CD4-positive, alpha-beta T cell (primary cell): ENCODE data around the gene C12orf76. TPM values are rescaled to one million over a fixed set of nuclear protein-coding genes. Genes with fewer than 3 reads are reported as not detected.

Experiments used
- ATAC-seq: fragments of 200-7000 bp; cut with Tn5 transposase; one replicate; pipeline ENCODE4 v1.10.0; 2022; ENCODE audit warnings: mild to moderate bottlenecking; ENCODE audit not compliant: poor library complexity
- CTCF ChIA-PET: fragments of 350-600 bp; sonication (Branson Sonifier 250); formaldehyde crosslinking; loops from one replicate; lab custom pipeline; 2021; ENCODE audit warnings: antibody characterized with exemption, inconsistent platforms; lab: Charles Lee
- POLR2A ChIA-PET: fragments of 350-600 bp; sonication (Branson Sonifier 250); formaldehyde crosslinking; loops from one replicate; lab custom pipeline; 2021; ENCODE audit warnings: antibody characterized with exemption, inconsistent platforms; lab: Charles Lee
- DNase-seq, 14 experiments: peaks; one replicate each; pipeline ENCODE4 v3.0.0-alpha.2; 2013 to 2020; ENCODE audit warnings: mixed read lengths in 2 of 14
- H3K27ac ChIP-seq, 2 donors: one replicate each; pipeline versions ENCODE4 v1.5.1 to v1.7.0; 2013; ENCODE audit warnings: low read length in 2 of 2, low read depth in 1 of 2, mild to moderate bottlenecking in 1 of 2
- H3K27me3 ChIP-seq, 2 experiments: 1 replicate in 1 of 2; 2 replicates in 1 of 2; pipeline versions ENCODE4 v1.6.1 to v1.7.0; 2013; ENCODE audit warnings: low read length in 2 of 2, control low read depth in 1 of 2, mild to moderate bottlenecking in 1 of 2, moderate library complexity in 1 of 2; ENCODE audit not compliant: insufficient read depth in 2 of 2, control insufficient read depth in 1 of 2
- H3K36me3 ChIP-seq: one replicate; pipeline ENCODE4 v1.6.1; 2013; ENCODE audit warnings: low read length, control low read depth; ENCODE audit not compliant: insufficient read depth
- H3K4me1 ChIP-seq: one replicate; pipeline ENCODE4 v1.6.1; 2013; ENCODE audit warnings: low read length, control low read depth; ENCODE audit not compliant: insufficient read depth
- H3K4me3 ChIP-seq: one replicate; pipeline ENCODE4 v1.5.1; 2013; ENCODE audit warnings: mild to moderate bottlenecking, low read length, moderate library complexity
- H3K9me3 ChIP-seq, 2 experiments: 1 replicate in 1 of 2; 2 replicates in 1 of 2; pipeline versions ENCODE4 v1.6.1 to v1.7.0; 2013; ENCODE audit warnings: low read length in 2 of 2, mild to moderate bottlenecking in 2 of 2, control low read depth in 1 of 2, moderate library complexity in 1 of 2; ENCODE audit not compliant: control insufficient read depth in 1 of 2, insufficient read depth in 1 of 2
- H3K27ac Mint-ChIP-seq: one replicate; pipeline ENCODE4 v1.8.0; 2020; ENCODE audit warnings: mixed read lengths
- H3K27me3 Mint-ChIP-seq: one replicate; pipeline ENCODE4 v1.8.0; 2021; ENCODE audit warnings: mixed read lengths
- H3K36me3 Mint-ChIP-seq: one replicate; pipeline ENCODE4 v1.8.0; 2021; ENCODE audit warnings: low read depth, mixed read lengths
- H3K4me1 Mint-ChIP-seq: one replicate; pipeline ENCODE4 v1.8.0; 2021; ENCODE audit warnings: low read depth, mixed read lengths
- H3K4me3 Mint-ChIP-seq: one replicate; pipeline ENCODE4 v1.8.0; 2020; ENCODE audit warnings: mild to moderate bottlenecking, mixed read lengths
- H3K9me3 Mint-ChIP-seq: one replicate; pipeline ENCODE4 v1.8.0; 2020; ENCODE audit warnings: mixed read lengths
- intact Hi-C, 2 experiments: fragments of 100-400 bp; cut with DNase I in 1 of 2; cut with micrococcal nuclease in 1 of 2; formaldehyde crosslinking; loops; one replicate each; pipeline versions ENCODE4 v1.15.1 to v1.9.0; 2023 to 2025; cut with DNase I, micrococcal nuclease
- total RNA-seq, 174 experiments: library from RNA in 2 of 174; stranded (reverse) in 2 of 174; gene quantifications; one replicate each; pipeline ENCODE4 v1.2.3 and lab custom pipeline; 2021 to 2026
- TF ChIP-seq, protein P1 (sequence below): fragments of 200-600 bp; IDR thresholded peaks from one replicate; pipeline ENCODE4 v1.8.0; 2022; ENCODE audit warnings: antibody characterized with exemption, mild to moderate bottlenecking

The C12orf76 gene
- total RNA-seq, 2 experiments from 2014 or later, result 9.8 to 12.6 TPM

DNA sequence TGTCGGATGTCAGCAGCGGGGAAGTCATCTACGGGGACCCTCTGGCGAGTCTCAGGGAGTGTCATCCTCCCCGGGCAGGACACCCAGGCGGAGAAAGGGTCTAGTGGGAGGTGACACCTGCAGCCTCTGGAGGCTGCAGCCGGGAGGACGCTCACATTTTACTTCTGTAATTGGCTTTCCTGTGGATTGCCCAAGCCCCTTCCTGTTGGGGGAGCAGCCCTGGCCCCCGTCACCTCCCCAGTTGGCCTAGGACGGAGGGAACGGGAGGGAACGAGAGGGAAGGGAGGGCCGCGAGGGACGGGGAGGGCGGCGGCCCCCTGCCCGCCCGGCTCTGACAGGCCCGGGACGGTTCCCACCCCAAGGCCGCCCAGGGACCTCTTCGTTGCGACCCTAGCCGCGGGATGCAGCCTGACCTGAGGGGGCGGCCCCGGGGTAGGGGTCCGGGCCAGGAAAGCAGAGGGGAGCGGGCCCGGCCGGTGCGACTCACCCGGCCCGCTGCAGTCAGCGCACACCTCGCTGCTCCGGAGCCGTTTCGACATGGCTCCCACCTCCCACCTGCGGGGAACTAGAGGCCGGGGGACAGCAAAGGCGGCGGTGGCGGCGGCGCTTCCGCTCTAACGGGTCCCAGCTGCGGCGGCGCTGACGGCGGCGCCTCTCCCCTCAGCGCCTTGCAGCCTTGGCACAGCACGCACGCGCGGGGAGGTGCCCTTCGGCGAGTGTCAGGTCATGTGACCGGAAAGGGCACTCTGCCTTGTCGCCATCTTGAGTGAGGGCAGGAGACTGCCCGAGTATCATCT, 52.4 kb downstream of the C12orf76 start, which contains the start of gene GIT2:
TSS of gene GIT2 (minus strand) at position 683 of the 797 bp plus-strand sequence. CDS start at position 539, 144 bp downstream.
- TF ChIP-seq, protein P1, sequence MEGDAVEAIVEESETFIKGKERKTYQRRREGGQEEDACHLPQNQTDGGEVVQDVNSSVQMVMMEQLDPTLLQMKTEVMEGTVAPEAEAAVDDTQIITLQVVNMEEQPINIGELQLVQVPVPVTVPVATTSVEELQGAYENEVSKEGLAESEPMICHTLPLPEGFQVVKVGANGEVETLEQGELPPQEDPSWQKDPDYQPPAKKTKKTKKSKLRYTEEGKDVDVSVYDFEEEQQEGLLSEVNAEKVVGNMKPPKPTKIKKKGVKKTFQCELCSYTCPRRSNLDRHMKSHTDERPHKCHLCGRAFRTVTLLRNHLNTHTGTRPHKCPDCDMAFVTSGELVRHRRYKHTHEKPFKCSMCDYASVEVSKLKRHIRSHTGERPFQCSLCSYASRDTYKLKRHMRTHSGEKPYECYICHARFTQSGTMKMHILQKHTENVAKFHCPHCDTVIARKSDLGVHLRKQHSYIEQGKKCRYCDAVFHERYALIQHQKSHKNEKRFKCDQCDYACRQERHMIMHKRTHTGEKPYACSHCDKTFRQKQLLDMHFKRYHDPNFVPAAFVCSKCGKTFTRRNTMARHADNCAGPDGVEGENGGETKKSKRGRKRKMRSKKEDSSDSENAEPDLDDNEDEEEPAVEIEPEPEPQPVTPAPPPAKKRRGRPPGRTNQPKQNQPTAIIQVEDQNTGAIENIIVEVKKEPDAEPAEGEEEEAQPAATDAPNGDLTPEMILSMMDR, result no peak
- no peaks in the 10 kb centered on the region for H3K27me3 ChIP-seq
- peak within 1 kb of the TSS; percentile 97 for H3K4me3 Mint-ChIP-seq
- CTCF ChIA-PET, result no interaction called here
- peaks cover 9% of the 10 kb centered on the region for H3K36me3 ChIP-seq
- intact Hi-C loops, result loop anchor here (1.0 to 10.0 kb wide), 8 partner anchors 19 to 746 kb away; partner anchors contain the start of genes ANAPC7 (in 1 of the 2), FAM222A (in 1 of the 2), GLTP (in 1 of the 2) and MMAB (in 1 of the 2)
- H3K9me3 Mint-ChIP-seq, result no peaks in the 10 kb centered on the region
- peak within 1 kb of the TSS; percentile 94 for H3K27ac Mint-ChIP-seq
- H3K4me1 Mint-ChIP-seq, result peaks cover 71% of the 10 kb centered on the region
- H3K4me1 ChIP-seq, result peaks cover 50% of the 10 kb centered on the region
- peaks cover 37% of the 10 kb centered on the region for H3K36me3 Mint-ChIP-seq
- no peaks in the 10 kb centered on the region for H3K9me3 ChIP-seq
- POLR2A ChIA-PET, result interaction anchor here (0.6 to 2.3 kb wide), 6 partner anchors 8 to 95 kb away, joined by 3 to 10 read pairs (median 5); partner anchors contain the start of gene TCHP
- ATAC-seq (peak; percentile 80), DNase-seq (peak; percentile 88 to 98 (median 94))
- H3K4me3 ChIP-seq, result peak within 1 kb of the TSS; percentile 95
- H3K27me3 Mint-ChIP-seq, result no peaks in the 10 kb centered on the region
- H3K27ac ChIP-seq, result peak within 1 kb of the TSS; percentile 85 to 92

DNA sequence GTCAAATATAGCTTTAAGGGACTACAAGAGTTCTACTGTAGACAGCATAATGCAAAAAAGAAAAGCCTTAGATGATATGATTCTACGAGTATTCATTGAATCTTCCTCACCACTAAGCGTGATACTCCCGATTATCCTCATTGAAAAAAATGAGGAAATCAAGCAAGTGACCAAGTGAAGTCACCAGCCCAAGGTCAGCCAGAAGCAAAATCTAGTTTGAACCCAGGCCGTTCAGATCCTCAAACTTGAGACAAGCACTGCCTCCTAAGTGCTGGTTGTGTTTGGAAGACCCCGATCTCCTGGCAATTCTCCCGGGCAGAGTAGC, 53.0 kb downstream of the C12orf76 start:
- Histone ChIP-seq H3K27me3 (no peaks in the 10 kb centered on the region), H3K4me3 (peak overlapping the region; percentile 95), H3K9me3 (no peaks in the 10 kb centered on the region), H3K36me3 (peaks cover 14% of the 10 kb centered on the region), H3K27ac (peak overlapping the region; percentile 85 to 92), H3K4me1 (peaks cover 47% of the 10 kb centered on the region)
- Mint-ChIP-seq H3K27me3 (no peaks in the 10 kb centered on the region), H3K27ac (peak overlapping the region; percentile 83), H3K4me1 (peaks cover 72% of the 10 kb centered on the region), H3K4me3 (peak overlapping the region; percentile 85), H3K9me3 (no peaks in the 10 kb centered on the region), H3K36me3 (peaks cover 42% of the 10 kb centered on the region)
- intact Hi-C loops, result loop anchor here in 1 of 2 experiments (5.0 to 10.0 kb wide), 7 partner anchors 93 to 747 kb away; partner anchors contain the start of genes ANAPC7, FAM222A, GLTP and MMAB
- ATAC-seq, result no peak
- ChIA-PET CTCF (interaction anchor here (1.9 kb wide), 1 partner anchor 28 kb away, joined by 7 read pairs; no protein-coding TSS in a partner anchor), POLR2A (interaction anchor here (0.6 to 2.3 kb wide), 7 partner anchors 9 to 84 kb away, joined by 3 to 10 read pairs (median 4); no protein-coding TSS in a partner anchor)
- DNase-seq, result no peak
- TF ChIP-seq, protein P1, result no peak

DNA sequence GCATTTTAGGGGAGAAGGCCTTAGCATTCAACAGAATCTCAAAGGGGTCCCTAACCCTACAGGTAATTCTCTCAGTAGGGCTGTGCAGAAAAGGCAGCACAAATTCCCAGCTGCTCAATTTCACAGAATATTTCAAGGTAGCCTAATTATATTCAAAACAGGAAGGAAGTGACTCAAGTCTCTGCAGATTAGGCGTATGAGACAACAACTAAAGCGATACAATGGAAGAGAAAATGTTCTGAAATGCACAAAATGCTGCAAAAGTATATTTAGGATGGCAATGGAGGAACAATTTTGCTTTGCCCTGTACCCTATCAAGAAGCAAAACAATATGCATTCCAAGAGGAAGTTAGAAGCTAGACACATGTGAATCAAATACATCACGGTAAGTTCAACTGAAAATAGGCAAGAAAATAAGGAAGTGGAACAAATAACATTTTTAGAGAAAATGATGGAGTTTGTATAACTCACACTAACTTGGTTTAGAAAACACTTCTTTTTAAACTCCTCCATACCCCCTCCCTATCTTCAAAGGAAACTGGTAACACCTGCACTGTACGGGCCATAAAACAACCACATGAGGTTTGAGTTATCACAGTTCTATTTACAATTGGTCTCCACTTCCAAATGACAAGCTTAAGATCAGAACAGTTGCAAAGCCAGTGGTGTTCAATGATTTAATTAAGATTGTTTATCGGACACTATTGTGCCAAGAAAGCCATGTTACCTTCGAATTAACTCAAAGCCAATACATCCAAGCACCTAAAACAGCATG, 53.7 kb downstream of the C12orf76 start:
- Mint-ChIP-seq H3K9me3 (no peaks in the 10 kb centered on the region), H3K27ac (peak overlapping the region; percentile 83), H3K4me3 (peak overlapping the region; percentile 85), H3K36me3 (peaks cover 44% of the 10 kb centered on the region), H3K27me3 (no peaks in the 10 kb centered on the region), H3K4me1 (peaks cover 73% of the 10 kb centered on the region)
- intact Hi-C loops, result loop anchor here (1.0 to 10.0 kb wide), 8 partner anchors 13 to 748 kb away; partner anchors contain the start of genes ANAPC7 (in 1 of the 2), FAM222A (in 1 of the 2), GLTP (in 1 of the 2) and MMAB (in 1 of the 2)
- Histone ChIP-seq H3K27me3 (no peaks in the 10 kb centered on the region), H3K27ac (peak overlapping the region; percentile 85 to 92), H3K36me3 (peaks cover 22% of the 10 kb centered on the region), H3K9me3 (no peaks in the 10 kb centered on the region), H3K4me1 (peaks cover 40% of the 10 kb centered on the region), H3K4me3 (peak overlapping the region; percentile 95)
- TF ChIP-seq, protein P1, result no peak
- peak; percentile 15 for ATAC-seq
- POLR2A ChIA-PET, result interaction anchor here (0.7 to 2.3 kb wide), 8 partner anchors 10 to 185 kb away, joined by 3 to 10 read pairs (median 4); no protein-coding TSS in a partner anchor
- CTCF ChIA-PET, result interaction anchor here (0.6 to 1.9 kb wide), 2 partner anchors 10 to 27 kb away, joined by 3 to 7 read pairs; no protein-coding TSS in a partner anchor
- DNase-seq, result peak in 4 of 14 experiments; percentile 21 to 60 (median 49)
